HepG2 (cell line): ENCODE results near the gene COL9A3. TPM values are rescaled to one million over a fixed set of nuclear protein-coding genes. Genes with fewer than 3 reads are reported as not detected.

Experiments used
- ETV6 ChIP-seq: sonication (generic); formaldehyde crosslinking; conservative IDR thresholded peaks from 2 replicates; pipeline ENCODE4 v1.4.0; 2020; ENCODE audit warnings: missing genetic modification reagents
- FOXA3 ChIP-seq: IDR thresholded peaks from 2 replicates; pipeline ENCODE4 v1.6.1; 2016; ENCODE audit warnings: missing genetic modification reagents, missing compliant biosample characterization
- KLF11 ChIP-seq: IDR thresholded peaks from 2 replicates; pipeline ENCODE4 v1.6.1; 2016; ENCODE audit warnings: missing compliant biosample characterization
- MBNL3 ChIP-seq: fragments of 250-450 bp; sonication (Bioruptor Pico); conservative IDR thresholded peaks from 2 replicates; pipeline ENCODE4 v1.8.0; 2022; ENCODE audit warnings: mild to moderate bottlenecking, inconsistent platforms
- MIXL1 ChIP-seq: IDR thresholded peaks from 2 replicates; pipeline ENCODE4 v1.6.1; 2016
- MXD4 ChIP-seq: IDR thresholded peaks from 2 replicates; pipeline ENCODE4 v1.6.1; 2016; ENCODE audit warnings: mild to moderate bottlenecking, missing biosample characterization, missing genetic modification reagents
- NR1H2 ChIP-seq: sonication (generic); formaldehyde crosslinking; IDR thresholded peaks from 2 replicates; pipeline ENCODE4 v1.8.1; 2022; ENCODE audit warnings: low read depth, missing genetic modification reagents, borderline replicate concordance
- RAD21 ChIP-seq: fragments of 450-650 bp; formaldehyde crosslinking; IDR thresholded peaks from 2 replicates; pipeline ENCODE4 v1.5.0; 2020; ENCODE audit warnings: mild to moderate bottlenecking
- REST ChIP-seq, 2 experiments: IDR thresholded peaks; 2 replicates each; pipeline ENCODE4 v1.6.1; 2011 to 2012; ENCODE audit warnings: low read length in 2 of 2, borderline replicate concordance in 1 of 2, low read depth in 1 of 2, mild to moderate bottlenecking in 1 of 2, moderate library complexity in 1 of 2
- SMC3 ChIP-seq: IDR thresholded peaks from 2 replicates; pipeline ENCODE4 v1.6.1; 2011; ENCODE audit warnings: low read length, improper control_type of control experiment
- SNAPC2 ChIP-seq: sonication (generic); formaldehyde crosslinking; IDR thresholded peaks from 2 replicates; pipeline ENCODE4 v1.8.1; 2022; ENCODE audit warnings: mild to moderate bottlenecking, missing genetic modification reagents
- SNRNP70 ChIP-seq: fragments of 200-400 bp; formaldehyde crosslinking; IDR thresholded peaks from 2 replicates; pipeline ENCODE4 v1.6.1; 2017; ENCODE audit warnings: mild to moderate bottlenecking, low read depth, low read length, moderate library complexity
- ZBTB8A ChIP-seq: sonication (generic); formaldehyde crosslinking; IDR thresholded peaks from 2 replicates; pipeline ENCODE4 v1.4.0; 2020; ENCODE audit warnings: mild to moderate bottlenecking, low read depth, missing genetic modification reagents, borderline replicate concordance
- ZC3H4 ChIP-seq: sonication (generic); formaldehyde crosslinking; IDR thresholded peaks from 2 replicates; pipeline ENCODE4 v1.4.0; 2020; ENCODE audit warnings: missing genetic modification reagents, borderline replicate concordance
- ZNF136 ChIP-seq: sonication (generic); formaldehyde crosslinking; IDR thresholded peaks from 2 replicates; pipeline ENCODE4 v1.8.1; 2022; ENCODE audit warnings: low read depth, mild to moderate bottlenecking, moderate library complexity, missing genetic modification reagents
- ZNF430 ChIP-seq: sonication (generic); formaldehyde crosslinking; IDR thresholded peaks from 2 replicates; pipeline ENCODE4 v1.9.0; 2021; ENCODE audit warnings: mild to moderate bottlenecking, missing genetic modification reagents
- ZNF510 ChIP-seq: sonication (generic); formaldehyde crosslinking; IDR thresholded peaks from 2 replicates; pipeline ENCODE4 v1.4.0; 2020; ENCODE audit warnings: low read depth, mild to moderate bottlenecking, missing genetic modification reagents
- ZNF547 ChIP-seq: sonication (generic); formaldehyde crosslinking; IDR thresholded peaks from 2 replicates; pipeline ENCODE4 v1.5.1; 2020; ENCODE audit warnings: mild to moderate bottlenecking, missing genetic modification reagents
- ZNF644 ChIP-seq: IDR thresholded peaks from 2 replicates; pipeline ENCODE4 v1.6.1; 2016; ENCODE audit warnings: low read depth
- ZSCAN25 ChIP-seq: sonication (generic); formaldehyde crosslinking; IDR thresholded peaks from 2 replicates; pipeline ENCODE4 v1.8.0; 2022; ENCODE audit warnings: mild to moderate bottlenecking, missing genetic modification reagents
- polyA plus RNA-seq, 8 experiments: library from polyadenylated mRNA; depleted of rRNA in 3 of 8; stranded (reverse) in 7 of 8; unstranded in 1 of 8; fragments of >200 nt; fragmentation: Illumina TruSeq in 4 of 8; extraction: Trizol in 4 of 8; gene quantifications; 2 replicates each; pipeline versions ENCODE4 v1.2.1 to v1.2.3, GENCODE V29; 2011 to 2016; ENCODE audit warnings: low read depth in 4 of 8, missing spikeins in 1 of 8, mixed read lengths in 1 of 8; ENCODE audit not compliant: insufficient read depth in 1 of 8
- total RNA-seq, 5 experiments: library from RNA; depleted of rRNA; stranded (reverse); fragments of >200 nt; fragmentation: Illumina TruSeq; extraction: Trizol; gene quantifications; 2 replicates each; pipeline ENCODE4 v1.2.3, GENCODE V29; 2016; ENCODE audit warnings: low read depth in 1 of 5
- TF ChIP-seq, protein P1 (sequence below): IDR thresholded peaks from 2 replicates; pipeline ENCODE4 v1.6.1; 2016; ENCODE audit warnings: low read depth
- TF ChIP-seq, protein P2 (sequence below): sonication (generic); formaldehyde crosslinking; IDR thresholded peaks from 2 replicates; pipeline ENCODE4 v1.8.0; 2022; ENCODE audit warnings: mild to moderate bottlenecking, missing genetic modification reagents, moderate library complexity
- TF ChIP-seq, protein P3 (sequence below): sonication (generic); formaldehyde crosslinking; IDR thresholded peaks from 2 replicates; pipeline ENCODE4 v1.8.0; 2022; ENCODE audit warnings: missing genetic modification reagents, mild to moderate bottlenecking, inconsistent platforms, borderline replicate concordance

Gene COL9A3
- total and polyA plus RNA-seq, 2 of the 13 experiments (the other 11 are each of a cell fraction or from before 2014, with no cell fraction given), result 155 to 204 TPM

- TF ChIP-seq ZC3H4 (CRISPR knock-in tag) (no peak; the same call in 1 of the 2 replicates), MBNL3 (CRISPR knock-in tag) (no peak), NR1H2 (no peak), FOXA3 (CRISPR knock-in tag) (peak; percentile 31; the same call in 1 of the 2 replicates), ZNF136 (no peak), ZNF644 (CRISPR knock-in tag) (no peak), ZBTB8A (no peak), ZNF430 (CRISPR knock-in tag) (peak; percentile 68; the same call in 1 of the 2 replicates), SNAPC2 (CRISPR knock-in tag) (peak; percentile 60), MXD4 (CRISPR knock-in tag) (peak; percentile 58; the same call in 1 of the 2 replicates), ZNF547 (CRISPR knock-in tag) (peak; percentile 73; the same call in 1 of the 2 replicates), ZNF510 (no peak; the same call in 1 of the 2 replicates), MIXL1 (CRISPR knock-in tag) (peak; percentile 18; the same call in 1 of the 2 replicates), RAD21 (CRISPR knock-in tag) (peak; percentile 69; the same call in 1 of the 2 replicates), KLF11 (CRISPR knock-in tag) (no peak), REST (IDR thresholded peaks at IDR 0.05; ENCODE audit: borderline replicate concordance in 1 of 2, low read depth in 1 of 2, low read length in 2 of 2) (peak in 1 of 2 experiments; percentile 69; a peak in 2 of 4 replicates), SMC3 (no peak), ZSCAN25 (CRISPR knock-in tag) (no peak), SNRNP70 (no peak), ETV6 (peak; percentile 91; the same call in 1 of the 2 replicates)
- TF ChIP-seq, protein P1, sequence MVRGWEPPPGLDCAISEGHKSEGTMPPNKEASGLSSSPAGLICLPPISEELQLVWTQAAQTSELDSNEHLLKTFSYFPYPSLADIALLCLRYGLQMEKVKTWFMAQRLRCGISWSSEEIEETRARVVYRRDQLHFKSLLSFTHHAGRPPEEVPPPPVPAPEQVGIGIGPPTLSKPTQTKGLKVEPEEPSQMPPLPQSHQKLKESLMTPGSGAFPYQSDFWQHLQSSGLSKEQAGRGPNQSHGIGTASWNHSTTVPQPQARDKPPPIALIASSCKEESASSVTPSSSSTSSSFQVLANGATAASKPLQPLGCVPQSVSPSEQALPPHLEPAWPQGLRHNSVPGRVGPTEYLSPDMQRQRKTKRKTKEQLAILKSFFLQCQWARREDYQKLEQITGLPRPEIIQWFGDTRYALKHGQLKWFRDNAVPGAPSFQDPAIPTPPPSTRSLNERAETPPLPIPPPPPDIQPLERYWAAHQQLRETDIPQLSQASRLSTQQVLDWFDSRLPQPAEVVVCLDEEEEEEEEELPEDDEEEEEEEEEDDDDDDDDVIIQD (CRISPR knock-in tag), result 0 out of 2 replicates have a peak, but pooled peaks have one; percentile 39
- TF ChIP-seq, protein P2, sequence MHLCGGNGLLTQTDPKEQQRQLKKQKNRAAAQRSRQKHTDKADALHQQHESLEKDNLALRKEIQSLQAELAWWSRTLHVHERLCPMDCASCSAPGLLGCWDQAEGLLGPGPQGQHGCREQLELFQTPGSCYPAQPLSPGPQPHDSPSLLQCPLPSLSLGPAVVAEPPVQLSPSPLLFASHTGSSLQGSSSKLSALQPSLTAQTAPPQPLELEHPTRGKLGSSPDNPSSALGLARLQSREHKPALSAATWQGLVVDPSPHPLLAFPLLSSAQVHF (CRISPR knock-in tag), result peak; percentile 53; the same call in 1 of the 2 replicates
- TF ChIP-seq, protein P3, sequence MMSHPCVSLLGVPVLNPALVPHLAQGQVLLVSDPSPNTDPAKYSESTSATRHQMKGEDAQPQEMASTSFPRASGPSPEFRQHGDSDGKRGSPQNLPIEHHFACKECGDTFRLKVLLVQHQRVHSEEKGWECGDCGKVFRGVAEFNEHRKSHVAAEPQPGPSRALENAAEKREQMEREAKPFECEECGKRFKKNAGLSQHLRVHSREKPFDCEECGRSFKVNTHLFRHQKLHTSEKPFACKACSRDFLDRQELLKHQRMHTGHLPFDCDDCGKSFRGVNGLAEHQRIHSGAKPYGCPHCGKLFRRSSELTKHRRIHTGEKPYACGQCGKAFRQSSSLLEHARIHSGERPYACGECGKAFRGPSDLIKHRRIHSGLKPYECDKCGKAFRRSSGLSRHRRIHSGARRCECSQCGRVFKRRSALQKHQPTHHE (CRISPR knock-in tag), result no peak
These were observed 22.7 kb upstream of the COL9A3 start (continued) for GRCh38 chr20:62794007-62794724.
